GM12878 (cell line): ENCODE data around the gene PTPRN2. TPM values are rescaled to one million over a fixed set of nuclear protein-coding genes. Genes with fewer than 3 reads are reported as not detected.

ENCODE experiments used
- ATAC-seq: fragments of 200-7000 bp; cut with Tn5 transposase; 3 replicates; pipeline ENCODE4 v1.9.1; 2020; ENCODE audit warnings: mild to moderate bottlenecking, moderate library complexity
- BruUV-seq: library from RNA; stranded (reverse); fragments of 400-500 nt; replicated peaks from 2 replicates; lab custom pipeline; 2021; lab: Mats Ljungman, UMichigan
- CTCF ChIA-PET: fragments of 300-600 bp; sonication (Branson Sonifier 250); formaldehyde crosslinking; extraction: SDS; loops from one replicate; lab custom pipeline; 2021; ENCODE audit warnings: inconsistent platforms; lab: Yijun Ruan, JAX
- POLR2A ChIA-PET: fragments of 350-600 bp; formaldehyde crosslinking; extraction: SDS; loops from one replicate; lab custom pipeline; 2021; ENCODE audit warnings: inconsistent platforms; lab: Charles Lee
- RAD21 ChIA-PET: fragments of 300-600 bp; sonication (Branson Sonifier 250); formaldehyde crosslinking; loops from one replicate; lab custom pipeline; 2023; ENCODE audit warnings: antibody characterized with exemption; ENCODE audit not compliant: unreplicated experiment; lab: Charles Lee
- SMC1A ChIA-PET: fragments of 300-600 bp; sonication (Branson Sonifier 250); formaldehyde crosslinking; loops from one replicate; lab custom pipeline; 2023; ENCODE audit not compliant: unreplicated experiment, uncharacterized antibody; lab: Charles Lee
- DNase-seq: peaks from one replicate; pipeline ENCODE4 v3.0.0-alpha.2; 2011; ENCODE audit warnings: low read depth, low spot score
- FAIRE-seq: peaks from 3 replicates; lab custom pipeline; 2011; peaks lifted over from hg19 to GRCh38; lab: Jason Lieb, UNC
- H2AFZ ChIP-seq: 2 replicates; pipeline ENCODE4 v1.6.0; 2011; ENCODE audit warnings: low read depth, low read length, control low read depth; ENCODE audit not compliant: control insufficient read depth
- H3K27ac ChIP-seq: 2 replicates; pipeline ENCODE4 v1.5.1; 2011; ENCODE audit warnings: control low read depth; ENCODE audit not compliant: control insufficient read depth, insufficient read depth
- H3K27me3 ChIP-seq, 2 experiments: replicated peaks in 1 of 2; 2 replicates each; pipeline versions ENCODE4 v1.6.0 to v1.6.1; 2011; ENCODE audit warnings: low read length in 1 of 2; ENCODE audit not compliant: control insufficient read depth in 2 of 2, insufficient read depth in 2 of 2
- H3K36me3 ChIP-seq, 2 experiments: 2 replicates each; pipeline ENCODE4 v1.5.1; 2011; ENCODE audit warnings: low read length in 1 of 2; ENCODE audit not compliant: control insufficient read depth in 2 of 2, insufficient read depth in 2 of 2
- H3K4me1 ChIP-seq: 2 replicates; pipeline ENCODE4 v1.6.1; 2011; ENCODE audit warnings: mild to moderate bottlenecking, low read length, moderate library complexity, mixed read lengths; ENCODE audit not compliant: control insufficient read depth, insufficient read depth
- H3K4me2 ChIP-seq: 2 replicates; pipeline ENCODE4 v1.6.0; 2011; ENCODE audit warnings: control low read depth; ENCODE audit not compliant: control insufficient read depth, insufficient read depth
- H3K4me3 ChIP-seq: fragments of 200-600 bp; sonication (generic); 2 replicates; pipeline ENCODE4 v1.5.1; 2016
- H3K79me2 ChIP-seq: 2 replicates; pipeline ENCODE4 v1.6.0; 2011; ENCODE audit warnings: low read length; ENCODE audit not compliant: control insufficient read depth, insufficient read depth
- H3K9ac ChIP-seq: 2 replicates; pipeline ENCODE4 v1.8.0; 2011; ENCODE audit warnings: low read length, control low read depth, mixed read lengths; ENCODE audit not compliant: control insufficient read depth, insufficient read depth
- H3K9me3 ChIP-seq: replicated peaks from 3 replicates; pipeline ENCODE4 v1.5.1; 2011; ENCODE audit warnings: mild to moderate bottlenecking, low read length; ENCODE audit not compliant: control insufficient read depth, insufficient read depth
- H4K20me1 ChIP-seq: 2 replicates; pipeline ENCODE4 v1.6.0; 2011; ENCODE audit not compliant: control insufficient read depth, insufficient read depth
- BACH1 ChIP-seq: fragments of 450-650 bp; IDR thresholded peaks from 2 replicates; pipeline ENCODE4 v1.6.1; 2017; ENCODE audit warnings: mild to moderate bottlenecking, borderline replicate concordance
- NFYB ChIP-seq: IDR thresholded peaks from 2 replicates; pipeline ENCODE4 v1.6.1; 2011; ENCODE audit warnings: low read depth, mild to moderate bottlenecking, low read length, improper control_type of control experiment, moderate library complexity; ENCODE audit not compliant: insufficient read depth
- RB1 ChIP-seq: fragments of 450-650 bp; formaldehyde crosslinking; IDR thresholded peaks from 2 replicates; pipeline ENCODE4 v1.6.1; 2017; ENCODE audit warnings: mild to moderate bottlenecking, borderline replicate concordance
- TARDBP ChIP-seq: IDR thresholded peaks from 2 replicates; pipeline ENCODE4 v1.6.1; 2016; ENCODE audit warnings: borderline replicate concordance
- WGBS: methylation state at CpG from one replicate; pipeline ENCODE4 v1.1.6; 2016; ENCODE audit warnings: low lambda C conversion rate; ENCODE audit not compliant: insufficient replicate concordance, insufficient coverage; ENCODE audit errors: missing lambda C conversion rate; 5-methylcytosine and 5-hydroxymethylcytosine counted together
- in situ Hi-C: fragments of 300-500 bp; cut with MboI; formaldehyde crosslinking; loops from 9 replicates; pipeline ENCODE4 v1.14.3; 2018; ENCODE audit warnings: mixed read lengths
- intact Hi-C: fragments of 100-400 bp; cut with micrococcal nuclease; formaldehyde crosslinking; loops from one replicate; pipeline ENCODE4 v1.14.2; 2022; ENCODE audit not compliant: unreplicated experiment
- polyA plus RNA-seq, 11 experiments: library from polyadenylated mRNA; depleted of rRNA in 4 of 11; unstranded in 6 of 11; stranded (reverse) in 5 of 11; fragments of >200 nt; fragmentation: Nextera tagmentation in 4 of 11; fragmentation: Illumina TruSeq in 1 of 11; extraction: Ambion mirVana in 4 of 11; extraction: Trizol in 1 of 11; gene quantifications; 1 replicate in 1 of 11; 2 replicates in 10 of 11; pipeline versions ENCODE4 v1.2.1 to v1.2.3, GENCODE V29; 2011 to 2016; ENCODE audit warnings: inconsistent platforms in 2 of 11, missing spikeins in 2 of 11, low read depth in 1 of 11
- total RNA-seq, 4 experiments: library from RNA; depleted of rRNA in 3 of 4; stranded (reverse); fragments of >200 nt in 3 of 4; fragmentation: Illumina TruSeq in 1 of 4; extraction: Trizol in 1 of 4; gene quantifications; 2 replicates each; pipeline versions ENCODE4 v1.2.1 to v1.2.3, GENCODE V29; 2013 to 2021
- TF ChIP-seq, protein P1 (sequence below): fragments of 150-350 bp; IDR thresholded peaks from 2 replicates; pipeline ENCODE4 v1.6.1; 2016; ENCODE audit warnings: low read depth, low read length
- TF ChIP-seq, protein P2 (sequence below), 3 experiments: IDR thresholded peaks in 2 of 3; conservative IDR thresholded peaks in 1 of 3; 2 replicates each; pipeline ENCODE4 v1.5.1; 2011; ENCODE audit warnings: low read depth in 3 of 3, low read length in 3 of 3, mild to moderate bottlenecking in 3 of 3, control low read depth in 2 of 3, moderate library complexity in 2 of 3, inconsistent platforms in 1 of 3, mixed read lengths in 1 of 3; ENCODE audit not compliant: control insufficient read depth in 2 of 3, insufficient read depth in 1 of 3; ENCODE audit errors: extremely low read depth in 1 of 3
- TF ChIP-seq, protein P3 (sequence below): fragments of 450-650 bp; IDR thresholded peaks from 2 replicates; pipeline ENCODE4 v1.6.1; 2017; ENCODE audit warnings: mild to moderate bottlenecking, moderate library complexity

Gene PTPRN2
- total and polyA plus RNA-seq, 10 of the 15 experiments (the other 5 are each of a cell fraction or from before 2014, with no cell fraction given): 5.4 TPM; not detected in 9

DNA sequence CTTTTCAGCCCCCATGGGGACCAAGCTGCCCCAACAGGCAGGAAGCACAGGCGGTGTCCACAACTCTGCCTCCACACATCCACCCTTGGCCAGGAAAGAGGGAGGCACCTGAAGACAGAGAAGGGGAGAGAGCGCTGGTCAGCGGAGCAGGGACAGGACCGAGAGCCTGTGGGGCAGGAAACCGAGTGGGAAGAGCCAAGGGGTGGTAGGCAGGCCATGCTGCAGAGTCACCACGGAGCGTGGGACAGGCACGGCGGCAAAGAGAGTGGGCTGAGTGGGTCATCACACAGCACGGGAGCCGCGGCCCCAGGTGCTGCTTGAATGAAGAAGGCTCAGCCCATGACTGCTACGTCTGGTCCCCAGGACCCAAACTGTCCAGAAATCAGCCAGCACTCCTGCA is 109.8 kb downstream of the PTPRN2 start:
- SMC1A ChIA-PET: no interaction called here
- intact Hi-C loops (no loop called here), in situ Hi-C loops (no loop called here)
- whole genome bisulfite sequencing: 48% methylated on average over 13 of the region's 13 CpGs
- H3K9ac ChIP-seq: no peak overlapping the region
- no peak overlapping the region for H3K27ac ChIP-seq
- no TSS peak for BruUV-seq
- H4K20me1 ChIP-seq: no peaks in the 10 kb centered on the region
- no peaks in the 10 kb centered on the region for H3K4me1 ChIP-seq
- no peak overlapping the region for H3K4me3 ChIP-seq
- RAD21 ChIA-PET: no interaction called here
- H3K4me2 ChIP-seq: no peak overlapping the region
- H3K36me3 ChIP-seq: no peaks in the 10 kb centered on the region
- H3K79me2 ChIP-seq: no peaks in the 10 kb centered on the region
- ATAC-seq: no peak
- FAIRE-seq: no peak
- POLR2A ChIA-PET: no interaction called here
- no peak for DNase-seq
- no peaks in the 10 kb centered on the region; the same call in 2 of the 3 replicates for H3K9me3 ChIP-seq
- CTCF ChIA-PET: no interaction called here
- no peak for TF ChIP-seq TARDBP
- TF ChIP-seq BACH1: no peak
- no peak for TF ChIP-seq NFYB
- H3K27me3 ChIP-seq: no peaks in the 10 kb centered on the region
- H2AFZ ChIP-seq: no peak overlapping the region

DNA sequence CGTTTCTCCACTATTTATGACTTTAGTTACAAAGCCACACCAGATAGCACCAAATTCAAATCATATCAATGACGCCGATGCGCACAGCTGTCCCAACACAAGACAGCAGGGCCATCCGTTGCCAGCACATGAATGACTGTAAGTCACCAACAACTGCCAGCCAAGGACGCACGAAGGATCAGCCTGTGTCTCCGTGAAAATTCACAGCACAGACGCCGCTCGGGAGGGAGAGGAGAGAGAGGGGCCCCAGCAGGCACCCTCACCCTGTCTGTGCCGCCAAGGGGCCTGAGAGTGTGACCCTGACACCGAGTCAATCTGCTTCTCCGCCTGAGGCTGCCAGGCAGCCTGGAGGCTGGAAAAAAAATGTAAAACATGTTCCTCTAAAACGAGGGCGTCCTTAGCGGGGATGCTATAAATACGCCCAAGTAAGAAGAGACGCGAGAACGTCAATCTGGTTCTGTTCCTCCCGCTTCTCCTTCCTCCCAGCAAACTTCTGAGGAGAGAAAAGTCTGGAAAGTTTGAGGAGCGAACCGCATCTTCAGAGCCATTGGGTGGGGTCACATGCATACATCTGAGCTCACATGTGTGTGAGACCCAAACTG is 111.2 kb downstream of the PTPRN2 start:
- 65% methylated on average over 24 of the region's 24 CpGs for WGBS
- no TSS peak for BruUV-seq
- ATAC-seq (no peak), DNase-seq (no peak), FAIRE-seq (no peak)
- no peak overlapping the region for H3K27ac ChIP-seq
- H3K36me3 ChIP-seq: no peaks in the 10 kb centered on the region
- H3K79me2 ChIP-seq: no peaks in the 10 kb centered on the region
- no peak overlapping the region for H3K4me3 ChIP-seq
- in situ Hi-C loops (no loop called here), intact Hi-C loops (no loop called here)
- SMC1A ChIA-PET: no interaction called here
- POLR2A ChIA-PET: no interaction called here
- RAD21 ChIA-PET: no interaction called here
- no peak overlapping the region for H3K4me2 ChIP-seq
- H3K9ac ChIP-seq: no peak overlapping the region
- H4K20me1 ChIP-seq: no peaks in the 10 kb centered on the region
- no peak overlapping the region for H2AFZ ChIP-seq
- no peaks in the 10 kb centered on the region for H3K27me3 ChIP-seq
- no peaks in the 10 kb centered on the region for H3K4me1 ChIP-seq
- CTCF ChIA-PET: no interaction called here
- no peaks in the 10 kb centered on the region; the same call in 2 of the 3 replicates for H3K9me3 ChIP-seq
- TF ChIP-seq, protein P1, sequence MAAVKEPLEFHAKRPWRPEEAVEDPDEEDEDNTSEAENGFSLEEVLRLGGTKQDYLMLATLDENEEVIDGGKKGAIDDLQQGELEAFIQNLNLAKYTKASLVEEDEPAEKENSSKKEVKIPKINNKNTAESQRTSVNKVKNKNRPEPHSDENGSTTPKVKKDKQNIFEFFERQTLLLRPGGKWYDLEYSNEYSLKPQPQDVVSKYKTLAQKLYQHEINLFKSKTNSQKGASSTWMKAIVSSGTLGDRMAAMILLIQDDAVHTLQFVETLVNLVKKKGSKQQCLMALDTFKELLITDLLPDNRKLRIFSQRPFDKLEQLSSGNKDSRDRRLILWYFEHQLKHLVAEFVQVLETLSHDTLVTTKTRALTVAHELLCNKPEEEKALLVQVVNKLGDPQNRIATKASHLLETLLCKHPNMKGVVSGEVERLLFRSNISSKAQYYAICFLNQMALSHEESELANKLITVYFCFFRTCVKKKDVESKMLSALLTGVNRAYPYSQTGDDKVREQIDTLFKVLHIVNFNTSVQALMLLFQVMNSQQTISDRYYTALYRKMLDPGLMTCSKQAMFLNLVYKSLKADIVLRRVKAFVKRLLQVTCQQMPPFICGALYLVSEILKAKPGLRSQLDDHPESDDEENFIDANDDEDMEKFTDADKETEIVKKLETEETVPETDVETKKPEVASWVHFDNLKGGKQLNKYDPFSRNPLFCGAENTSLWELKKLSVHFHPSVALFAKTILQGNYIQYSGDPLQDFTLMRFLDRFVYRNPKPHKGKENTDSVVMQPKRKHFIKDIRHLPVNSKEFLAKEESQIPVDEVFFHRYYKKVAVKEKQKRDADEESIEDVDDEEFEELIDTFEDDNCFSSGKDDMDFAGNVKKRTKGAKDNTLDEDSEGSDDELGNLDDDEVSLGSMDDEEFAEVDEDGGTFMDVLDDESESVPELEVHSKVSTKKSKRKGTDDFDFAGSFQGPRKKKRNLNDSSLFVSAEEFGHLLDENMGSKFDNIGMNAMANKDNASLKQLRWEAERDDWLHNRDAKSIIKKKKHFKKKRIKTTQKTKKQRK: no peak
- TF ChIP-seq, protein P2, sequence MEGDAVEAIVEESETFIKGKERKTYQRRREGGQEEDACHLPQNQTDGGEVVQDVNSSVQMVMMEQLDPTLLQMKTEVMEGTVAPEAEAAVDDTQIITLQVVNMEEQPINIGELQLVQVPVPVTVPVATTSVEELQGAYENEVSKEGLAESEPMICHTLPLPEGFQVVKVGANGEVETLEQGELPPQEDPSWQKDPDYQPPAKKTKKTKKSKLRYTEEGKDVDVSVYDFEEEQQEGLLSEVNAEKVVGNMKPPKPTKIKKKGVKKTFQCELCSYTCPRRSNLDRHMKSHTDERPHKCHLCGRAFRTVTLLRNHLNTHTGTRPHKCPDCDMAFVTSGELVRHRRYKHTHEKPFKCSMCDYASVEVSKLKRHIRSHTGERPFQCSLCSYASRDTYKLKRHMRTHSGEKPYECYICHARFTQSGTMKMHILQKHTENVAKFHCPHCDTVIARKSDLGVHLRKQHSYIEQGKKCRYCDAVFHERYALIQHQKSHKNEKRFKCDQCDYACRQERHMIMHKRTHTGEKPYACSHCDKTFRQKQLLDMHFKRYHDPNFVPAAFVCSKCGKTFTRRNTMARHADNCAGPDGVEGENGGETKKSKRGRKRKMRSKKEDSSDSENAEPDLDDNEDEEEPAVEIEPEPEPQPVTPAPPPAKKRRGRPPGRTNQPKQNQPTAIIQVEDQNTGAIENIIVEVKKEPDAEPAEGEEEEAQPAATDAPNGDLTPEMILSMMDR (IDR thresholded peaks at IDR 0.05 in 2 of 3, conservative IDR thresholded peaks at IDR 0.05 in 1 of 3; ENCODE audit: control insufficient read depth in 2 of 3, extremely low read depth in 1 of 3, insufficient read depth in 1 of 3, low read depth in 3 of 3, low read length in 3 of 3): no peak
- TF ChIP-seq, protein P3, sequence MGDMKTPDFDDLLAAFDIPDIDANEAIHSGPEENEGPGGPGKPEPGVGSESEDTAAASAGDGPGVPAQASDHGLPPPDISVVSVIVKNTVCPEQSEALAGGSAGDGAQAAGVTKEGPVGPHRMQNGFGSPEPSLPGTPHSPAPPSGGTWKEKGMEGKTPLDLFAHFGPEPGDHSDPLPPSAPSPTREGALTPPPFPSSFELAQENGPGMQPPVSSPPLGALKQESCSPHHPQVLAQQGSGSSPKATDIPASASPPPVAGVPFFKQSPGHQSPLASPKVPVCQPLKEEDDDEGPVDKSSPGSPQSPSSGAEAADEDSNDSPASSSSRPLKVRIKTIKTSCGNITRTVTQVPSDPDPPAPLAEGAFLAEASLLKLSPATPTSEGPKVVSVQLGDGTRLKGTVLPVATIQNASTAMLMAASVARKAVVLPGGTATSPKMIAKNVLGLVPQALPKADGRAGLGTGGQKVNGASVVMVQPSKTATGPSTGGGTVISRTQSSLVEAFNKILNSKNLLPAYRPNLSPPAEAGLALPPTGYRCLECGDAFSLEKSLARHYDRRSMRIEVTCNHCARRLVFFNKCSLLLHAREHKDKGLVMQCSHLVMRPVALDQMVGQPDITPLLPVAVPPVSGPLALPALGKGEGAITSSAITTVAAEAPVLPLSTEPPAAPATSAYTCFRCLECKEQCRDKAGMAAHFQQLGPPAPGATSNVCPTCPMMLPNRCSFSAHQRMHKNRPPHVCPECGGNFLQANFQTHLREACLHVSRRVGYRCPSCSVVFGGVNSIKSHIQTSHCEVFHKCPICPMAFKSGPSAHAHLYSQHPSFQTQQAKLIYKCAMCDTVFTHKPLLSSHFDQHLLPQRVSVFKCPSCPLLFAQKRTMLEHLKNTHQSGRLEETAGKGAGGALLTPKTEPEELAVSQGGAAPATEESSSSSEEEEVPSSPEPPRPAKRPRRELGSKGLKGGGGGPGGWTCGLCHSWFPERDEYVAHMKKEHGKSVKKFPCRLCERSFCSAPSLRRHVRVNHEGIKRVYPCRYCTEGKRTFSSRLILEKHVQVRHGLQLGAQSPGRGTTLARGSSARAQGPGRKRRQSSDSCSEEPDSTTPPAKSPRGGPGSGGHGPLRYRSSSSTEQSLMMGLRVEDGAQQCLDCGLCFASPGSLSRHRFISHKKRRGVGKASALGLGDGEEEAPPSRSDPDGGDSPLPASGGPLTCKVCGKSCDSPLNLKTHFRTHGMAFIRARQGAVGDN: no peak
- no peak for TF ChIP-seq RB1
